Prostate gland (tissue), 2 donors: ENCODE results near the gene FAT4.

ENCODE experiments used
- POLR2A ChIP-seq: fragments of 450-650 bp; IDR thresholded peaks from one replicate; pipeline ENCODE4 v1.6.1; 2016; ENCODE audit warnings: antibody characterized with exemption, mild to moderate bottlenecking
- POLR2AphosphoS5 ChIP-seq: sonication (generic); formaldehyde crosslinking; IDR thresholded peaks from one replicate; pipeline ENCODE4 v1.6.1; 2017; ENCODE audit warnings: antibody characterized with exemption
- TF ChIP-seq, protein P1 (sequence below), 4 experiments: fragments of 200-600 bp in 2 of 4; fragments of 450-650 bp in 2 of 4; sonication (generic) in 2 of 4; IDR thresholded peaks; 1 replicate in 3 of 4; 2 replicates in 1 of 4; pipeline ENCODE4 v1.5.1; 2016 to 2019; ENCODE audit warnings: antibody characterized with exemption in 4 of 4, mild to moderate bottlenecking in 2 of 4, moderate library complexity in 2 of 4

GRCh38 chr4:125323654-125324053 lies 8.9 kb downstream of the FAT4 start:
- TF ChIP-seq, protein P1, sequence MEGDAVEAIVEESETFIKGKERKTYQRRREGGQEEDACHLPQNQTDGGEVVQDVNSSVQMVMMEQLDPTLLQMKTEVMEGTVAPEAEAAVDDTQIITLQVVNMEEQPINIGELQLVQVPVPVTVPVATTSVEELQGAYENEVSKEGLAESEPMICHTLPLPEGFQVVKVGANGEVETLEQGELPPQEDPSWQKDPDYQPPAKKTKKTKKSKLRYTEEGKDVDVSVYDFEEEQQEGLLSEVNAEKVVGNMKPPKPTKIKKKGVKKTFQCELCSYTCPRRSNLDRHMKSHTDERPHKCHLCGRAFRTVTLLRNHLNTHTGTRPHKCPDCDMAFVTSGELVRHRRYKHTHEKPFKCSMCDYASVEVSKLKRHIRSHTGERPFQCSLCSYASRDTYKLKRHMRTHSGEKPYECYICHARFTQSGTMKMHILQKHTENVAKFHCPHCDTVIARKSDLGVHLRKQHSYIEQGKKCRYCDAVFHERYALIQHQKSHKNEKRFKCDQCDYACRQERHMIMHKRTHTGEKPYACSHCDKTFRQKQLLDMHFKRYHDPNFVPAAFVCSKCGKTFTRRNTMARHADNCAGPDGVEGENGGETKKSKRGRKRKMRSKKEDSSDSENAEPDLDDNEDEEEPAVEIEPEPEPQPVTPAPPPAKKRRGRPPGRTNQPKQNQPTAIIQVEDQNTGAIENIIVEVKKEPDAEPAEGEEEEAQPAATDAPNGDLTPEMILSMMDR (IDR thresholded peaks at IDR 0.05): no peak
- TF ChIP-seq POLR2AphosphoS5 (no peak), POLR2A (no peak)
